GM18868 (cell line): Measurements from ENCODE around the gene GHR.
A peak's percentile ranks its signal among the peaks of the same experiment; 100 is the strongest.
"Not testable (repeated sequence)": the region's sequence is repeated elsewhere in the genome, so short reads cannot be mapped to it uniquely, and the experiment has no call there.

Experiments used
- ATAC-seq: cut with Tn5 transposase; IDR thresholded peaks from one replicate; pipeline ENCODE4 v1.9.1; 2021; ENCODE audit warnings: mild to moderate bottlenecking, moderate library complexity; ENCODE audit not compliant: unreplicated experiment

GHR gene

GRCh38 chr5:42689391-42689790, 266.2 kb downstream of the GHR start:
- no peak for ATAC-seq

GRCh38 chr5:42691413-42691937, 268.2 kb downstream of the GHR start:
- ATAC-seq = no peak

GRCh38 chr5:42701351-42702059, 278.3 kb downstream of the GHR start:
- no peak for ATAC-seq

- no peak for ATAC-seq
Measured at GRCh38 chr5:42703238-42703637, 280.0 kb downstream of the GHR start.

GRCh38 chr5:42715785-42716184, 292.5 kb downstream of the GHR start:
- ATAC-seq = no peak

- peak; percentile 92 for ATAC-seq
Measured at GRCh38 chr5:42718591-42718990, 295.4 kb downstream of the GHR start.

GRCh38 chr5:42719034-42719433, 295.8 kb downstream of the GHR start:
- peak; percentile 3 for ATAC-seq

GRCh38 chr5:42720251-42720650, 297.0 kb downstream of the GHR start:
- ATAC-seq = no peak

- no peak for ATAC-seq
Measured at GRCh38 chr5:42721484-42721883, 298.2 kb downstream of the GHR start.

GRCh38 chr5:42734531-42735058, 311.4 kb downstream of the GHR start:
- ATAC-seq = not testable (repeated sequence)

- no peak for ATAC-seq
Measured at GRCh38 chr5:42740920-42741319, 317.7 kb downstream of the GHR start.

- no peak for ATAC-seq
Measured at GRCh38 chr5:42745426-42745825, 322.2 kb downstream of the GHR start.

- no peak for ATAC-seq
Measured at GRCh38 chr5:42745856-42746255, 322.6 kb downstream of the GHR start.

- ATAC-seq = peak; percentile 66
Measured at GRCh38 chr5:42749020-42749419, 325.8 kb downstream of the GHR start.

- ATAC-seq = no peak
Measured at GRCh38 chr5:42750507-42750906, 327.3 kb downstream of the GHR start.

- no peak for ATAC-seq
Measured at GRCh38 chr5:42751044-42751443, 327.8 kb downstream of the GHR start.

- no peak for ATAC-seq
Measured at GRCh38 chr5:42753099-42753498, 329.9 kb downstream of the GHR start.

GRCh38 chr5:42756606-42757601, 333.7 kb downstream of the GHR start, which contains the start of gene CCDC152:
TSS of gene CCDC152 (plus strand) at chr5:42756818. CDS start at chr5:42759122, 2,304 bp downstream.
- peak; percentile 98 for ATAC-seq

GRCh38 chr5:42759456-42759855, 336.2 kb downstream of the GHR start:
- ATAC-seq = no peak

GRCh38 chr5:42760426-42760825, 337.2 kb downstream of the GHR start:
- no peak for ATAC-seq

GRCh38 chr5:42761791-42762190, 338.6 kb downstream of the GHR start:
- no peak for ATAC-seq
